ENCODE results near the gene ANKDD1B. TPM values are rescaled to one million over a fixed set of nuclear protein-coding genes. Genes with fewer than 3 reads are reported as not detected.
A peak's percentile ranks its signal among the peaks of the same experiment; 100 is the strongest.

The ANKDD1B gene
- total and polyA plus RNA-seq, 12 donors: 0.28 to 4.5 (median 0.79) TPM; not detected in 2

DNA sequence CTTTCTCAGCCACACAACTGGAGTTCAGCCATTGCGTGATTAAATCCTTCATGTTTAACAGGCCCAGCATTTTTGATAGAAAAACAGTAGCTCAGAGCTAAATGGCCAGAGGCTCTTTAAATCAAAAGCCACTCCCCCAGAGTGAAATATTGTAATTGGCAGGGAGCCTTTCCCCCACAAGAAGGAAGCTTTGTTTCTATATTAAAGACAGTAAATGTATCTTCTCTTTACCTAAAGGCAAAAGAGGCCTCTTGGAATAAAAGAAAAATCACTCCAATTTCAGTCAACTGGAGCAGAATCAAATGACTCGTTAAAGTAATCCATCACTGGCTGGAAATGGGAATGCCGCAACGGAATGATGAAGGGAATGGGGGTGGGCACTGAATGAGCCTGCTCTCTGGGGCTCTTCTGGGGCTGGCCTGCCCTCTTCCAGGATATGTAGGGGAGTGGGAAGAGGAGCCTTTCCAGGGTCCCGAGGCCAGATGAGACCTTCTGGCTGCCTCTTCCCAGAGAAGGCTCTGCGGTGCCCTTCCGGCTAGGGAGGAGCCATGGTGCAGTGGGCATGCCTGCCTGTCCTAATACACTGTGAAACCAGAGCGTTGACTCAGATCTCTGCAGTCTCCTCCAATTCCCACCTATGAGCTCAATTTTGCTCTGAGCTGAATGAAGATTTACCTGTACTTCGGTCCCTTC lies 45.2 kb downstream of the ANKDD1B start:
- intact Hi-C loops (cut with DNase I): no loop called here
- WGBS, 4 donors: 19 to 29% (median 21%) methylated on average over 9 of the region's 9 CpGs

DNA sequence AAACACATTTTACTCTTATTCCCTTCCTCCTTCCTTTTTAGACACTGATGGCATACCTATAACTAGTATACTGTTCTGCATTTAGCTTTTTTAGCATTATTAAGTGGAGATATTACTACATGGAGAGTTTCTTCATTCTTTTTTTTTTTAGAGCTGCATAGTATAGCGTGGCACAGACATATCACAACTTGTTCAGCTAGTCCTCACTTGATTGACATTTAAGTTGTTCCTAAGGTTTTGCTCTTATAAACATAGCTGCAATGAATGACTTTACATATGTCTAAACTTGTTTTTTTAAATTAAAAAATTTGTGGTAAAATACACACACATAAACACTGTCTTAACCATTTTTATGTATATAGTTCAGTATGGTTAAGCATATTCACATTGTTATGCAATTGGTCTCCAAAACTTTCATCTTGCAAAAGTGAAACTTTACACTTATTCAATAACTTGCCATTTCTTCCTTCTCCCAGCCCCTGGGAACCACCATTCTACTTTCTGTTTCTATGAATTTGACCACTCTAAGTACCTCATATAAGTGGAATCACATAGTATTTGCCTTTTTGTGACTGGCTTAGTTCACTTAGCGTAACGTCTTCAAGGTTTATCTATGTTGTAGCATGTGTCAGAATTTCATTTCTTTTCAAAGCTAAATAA lies 48.7 kb downstream of the ANKDD1B start:
- Histone ChIP-seq H3K36me3 (replicated peaks in 1 of 2) (no peaks in the 10 kb centered on the region), H3K9me3 (replicated peaks in 1 of 3) (no peaks in the 10 kb centered on the region), H3K27ac (no peak overlapping the region), H3K4me3 (no peak overlapping the region), H3K27me3 (no peaks in the 10 kb centered on the region), H3K4me1 (replicated peaks in 1 of 2) (peaks cover 0 to 9% of the 10 kb centered on the region in 2 donors)
- TF ChIP-seq POLR2A (IDR thresholded peaks at IDR 0.05) (no peak), CTCF (IDR thresholded peaks at IDR 0.05) (no peak)
- intact Hi-C loops (cut with DNase I): no loop called here
- WGBS, 4 donors: 87 to 89% (median 88%) methylated on average over 3 of the region's 3 CpGs
- DNase-seq: no peak

More for the DNA sequence above, 45.2 kb downstream of the ANKDD1B start:
- H3K27me3 ChIP-seq: no peaks in the 10 kb centered on the region
- H3K4me3 ChIP-seq: peak overlapping the region in 3 of 4 donors; percentile 8 to 54 (median 18)
- no peaks in the 10 kb centered on the region for H3K36me3 ChIP-seq (replicated peaks in 1 of 2)
- TF ChIP-seq CTCF (IDR thresholded peaks at IDR 0.05) (no peak), POLR2A (IDR thresholded peaks at IDR 0.05) (peak in 1 of 2 donors; percentile 56)
- peaks cover 0 to 9% of the 10 kb centered on the region in 2 donors for H3K4me1 ChIP-seq (replicated peaks in 1 of 2)
- H3K27ac ChIP-seq: peak overlapping the region; percentile 40 to 87 (median 77)
- DNase-seq: peak; percentile 51 to 74 (median 61)
- no peaks in the 10 kb centered on the region for H3K9me3 ChIP-seq (replicated peaks in 1 of 3)

DNA sequence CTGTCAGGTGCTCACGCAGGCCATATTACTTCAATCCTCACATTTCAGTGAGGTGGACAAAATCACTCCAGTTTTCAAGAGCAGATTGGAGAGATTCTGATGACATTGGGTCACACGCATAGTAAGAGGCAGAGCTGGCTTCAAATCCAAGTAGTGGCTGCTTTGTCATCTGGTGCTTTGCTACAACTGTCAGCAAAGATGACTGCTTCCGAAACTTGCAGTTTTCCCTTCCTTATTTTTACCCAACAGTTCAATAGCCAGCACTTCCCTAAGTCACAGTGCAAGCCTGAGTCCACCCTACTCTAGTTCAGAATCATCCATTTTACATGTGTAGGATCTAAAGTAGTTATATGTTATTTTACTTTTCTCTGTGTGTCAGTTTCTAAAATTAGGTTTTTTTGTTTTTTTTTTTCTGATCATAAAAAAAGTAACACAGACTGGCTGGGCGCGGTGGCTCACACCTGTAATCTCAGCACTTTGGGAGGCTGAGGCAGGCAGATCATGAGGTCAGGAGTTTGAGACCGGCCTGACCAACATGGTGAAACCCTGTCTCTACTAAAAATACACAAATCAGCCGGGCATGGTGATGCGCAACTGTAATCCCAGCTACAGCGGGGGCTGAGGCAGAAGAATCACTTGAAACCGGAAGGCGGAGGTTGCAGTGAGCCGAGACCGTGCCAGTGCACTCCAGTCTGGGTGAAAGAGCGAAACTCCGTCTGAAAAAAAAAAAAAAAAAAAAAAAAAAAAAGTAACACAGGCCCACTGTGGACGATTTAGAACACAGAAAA lies 49.6 kb downstream of the ANKDD1B start:
- Histone ChIP-seq H3K36me3 (replicated peaks in 1 of 2) (no peaks in the 10 kb centered on the region), H3K4me1 (replicated peaks in 1 of 2) (peaks cover 0 to 8% of the 10 kb centered on the region in 2 donors), H3K27ac (peak overlapping the region in 1 of 5 donors; percentile 6), H3K4me3 (no peak overlapping the region), H3K9me3 (replicated peaks in 1 of 3) (no peaks in the 10 kb centered on the region), H3K27me3 (no peaks in the 10 kb centered on the region)
- intact Hi-C loops (cut with DNase I): no loop called here
- TF ChIP-seq POLR2A (IDR thresholded peaks at IDR 0.05) (no peak), CTCF (IDR thresholded peaks at IDR 0.05) (no peak)
- peak in 1 of 7 donors; percentile 16 for DNase-seq
- WGBS, 4 donors: 84 to 89% (median 85%) methylated on average over 16 of the region's 16 CpGs

- intact Hi-C loops (cut with DNase I): no loop called here
- WGBS, 4 donors: 83 to 93% (median 90%) methylated on average over 2 of the region's 2 CpGs
- no peaks in the 10 kb centered on the region for H3K27me3 ChIP-seq
- peaks cover 0 to 2% of the 10 kb centered on the region in 2 donors for H3K4me1 ChIP-seq (replicated peaks in 1 of 2)
- H3K27ac ChIP-seq: no peak overlapping the region
- H3K9me3 ChIP-seq (replicated peaks in 1 of 3): no peaks in the 10 kb centered on the region
- DNase-seq: no peak
- H3K36me3 ChIP-seq (replicated peaks in 1 of 2): no peaks in the 10 kb centered on the region
- no peak overlapping the region for H3K4me3 ChIP-seq
- TF ChIP-seq POLR2A (IDR thresholded peaks at IDR 0.05) (no peak), CTCF (IDR thresholded peaks at IDR 0.05) (no peak)
These were observed 50.8 kb downstream of the ANKDD1B start for GRCh38 chr5:75662061-75662460.

Measured in adrenal gland (tissue), 12 donors.